Stomach (tissue), 4 donors: ENCODE results near the gene PRKCA.

ENCODE experiments used
- CTCF ChIP-seq, 7 experiments: fragments of 450-650 bp in 4 of 7; fragments of 200-600 bp in 3 of 7; sonication (generic) in 3 of 7; IDR thresholded peaks; one replicate each; pipeline ENCODE4 v1.5.1; 2016 to 2019; ENCODE audit warnings: antibody characterized with exemption in 7 of 7, control low read depth in 2 of 7, mild to moderate bottlenecking in 1 of 7
- POLR2A ChIP-seq, 4 donors: fragments of 450-650 bp; IDR thresholded peaks; one replicate each; pipeline ENCODE4 v1.6.1; 2016; ENCODE audit warnings: antibody characterized with exemption in 4 of 4, control low read depth in 2 of 4, mild to moderate bottlenecking in 1 of 4, moderate library complexity in 1 of 4
- POLR2AphosphoS5 ChIP-seq, 3 donors: sonication (generic); formaldehyde crosslinking; IDR thresholded peaks; one replicate each; pipeline ENCODE4 v1.6.1; 2016; ENCODE audit warnings: antibody characterized with exemption in 3 of 3

- TF ChIP-seq POLR2AphosphoS5 (IDR thresholded peaks at IDR 0.05), result no peak
- no peak for TF ChIP-seq CTCF (IDR thresholded peaks at IDR 0.05)
- TF ChIP-seq POLR2A (IDR thresholded peaks at IDR 0.05), result no peak
Measured at GRCh38 chr17:66373944-66374817, 71.8 kb downstream of the PRKCA start.
